22Rv1 (cell line): ENCODE results near the gene CTCFL.

Experiments used
- CTCF ChIP-seq: fragments of 450-650 bp; IDR thresholded peaks from 2 replicates; pipeline ENCODE4 v1.5.1; 2017; ENCODE audit warnings: mild to moderate bottlenecking
- ZFX ChIP-seq: fragments of 450-650 bp; IDR thresholded peaks from 2 replicates; pipeline ENCODE4 v1.6.1; 2017; ENCODE audit warnings: antibody characterized with exemption, borderline replicate concordance

GRCh38 chr20:57501461-57502335 is 23.2 kb downstream of the CTCFL start:
- no peak for TF ChIP-seq CTCF
- no peak for TF ChIP-seq ZFX
